Measurements from ENCODE around the gene PAK6. TPM values are rescaled to one million over a fixed set of nuclear protein-coding genes. Genes with fewer than 3 reads are reported as not detected.

PAK6 gene
- total and polyA plus RNA-seq, 2 experiments from 2014 or later, result 2.4 to 20.0 TPM

GRCh38 chr15:40272485-40273056, 33.7 kb downstream of the PAK6 start:
- DNase-seq (ENCODE audit: low spot score) (no peak), ATAC-seq (peak; percentile 9; the same call in 2 of the 3 replicates)
- Histone ChIP-seq H3K36me3 (ENCODE audit: insufficient read depth) (no peaks in the 10 kb centered on the region), H3K4me3 (no peak overlapping the region), H3K27ac (ENCODE audit: low read depth) (no peak overlapping the region), H3K4me1 (ENCODE audit: insufficient read depth) (no peaks in the 10 kb centered on the region), H3K9me2 (ENCODE audit: insufficient read depth) (no peaks in the 10 kb centered on the region), H2AFZ (no peak overlapping the region), H4K20me1 (replicated peaks; ENCODE audit: insufficient read depth) (no peaks in the 10 kb centered on the region), H3K4me2 (no peak overlapping the region), H3F3A (replicated peaks; ENCODE audit: low read depth) (no peaks in the 10 kb centered on the region), H3K79me2 (replicated peaks; ENCODE audit: insufficient read depth) (no peaks in the 10 kb centered on the region), H3K27me3 (ENCODE audit: insufficient read depth) (no peaks in the 10 kb centered on the region)
- Mint-ChIP-seq H3K27ac (no peak overlapping the region), H3K36me3 (ENCODE audit: low read depth) (no peaks in the 10 kb centered on the region; the same call in 2 of the 3 replicates), H3K9me3 (no peaks in the 10 kb centered on the region), H3K27me3 (ENCODE audit: insufficient read depth, low read depth, poor library complexity) (peaks cover 19% of the 10 kb centered on the region), H3K4me1 (peaks cover 23% of the 10 kb centered on the region), H3K4me3 (no peak overlapping the region)
- TF ChIP-seq CTCF (conservative IDR thresholded peaks at IDR 0.05; ENCODE audit: low read depth in 2 of 2) (peak in 1 of 2 experiments; percentile 18; a peak in 2 of 4 replicates), STAT1 (IDR thresholded peaks at IDR 0.05; ENCODE audit: unreplicated experiment) (no peak), POLR2AphosphoS5 (IDR thresholded peaks at IDR 0.05; ENCODE audit: low read depth) (no peak)

GRCh38 chr15:40273428-40273827, 34.6 kb downstream of the PAK6 start:
- ATAC-seq (no peak), DNase-seq (ENCODE audit: low spot score) (no peak)
- peaks cover 4% of the 10 kb centered on the region; the same call in 1 of the 2 replicates for H3K27me3 ChIP-seq (ENCODE audit: insufficient read depth)
- H3K9me2 ChIP-seq (ENCODE audit: insufficient read depth), result no peaks in the 10 kb centered on the region
- H3F3A ChIP-seq (replicated peaks; ENCODE audit: low read depth), result no peaks in the 10 kb centered on the region; the same call in 1 of the 2 replicates
- H2AFZ ChIP-seq, result no peak overlapping the region
- H3K4me1 ChIP-seq (ENCODE audit: insufficient read depth), result peaks cover 6% of the 10 kb centered on the region; the same call in 1 of the 2 replicates
- H4K20me1 ChIP-seq (replicated peaks; ENCODE audit: insufficient read depth), result no peaks in the 10 kb centered on the region
- Mint-ChIP-seq H3K9me3 (no peaks in the 10 kb centered on the region), H3K36me3 (ENCODE audit: low read depth) (no peaks in the 10 kb centered on the region; the same call in 2 of the 3 replicates), H3K27ac (no peak overlapping the region), H3K4me3 (no peak overlapping the region), H3K4me1 (peaks cover 27% of the 10 kb centered on the region), H3K27me3 (ENCODE audit: insufficient read depth, low read depth, poor library complexity) (peaks cover 28% of the 10 kb centered on the region)
- H3K4me3 ChIP-seq, result no peak overlapping the region
- H3K27ac ChIP-seq (ENCODE audit: low read depth), result no peak overlapping the region
- H3K79me2 ChIP-seq (replicated peaks; ENCODE audit: insufficient read depth), result no peaks in the 10 kb centered on the region
- no peaks in the 10 kb centered on the region for H3K36me3 ChIP-seq (ENCODE audit: insufficient read depth)
- no peak overlapping the region for H3K4me2 ChIP-seq
- TF ChIP-seq ZNF331 (CRISPR knock-in tag; IDR thresholded peaks at IDR 0.05; ENCODE audit: low read depth), result no peak
- TF ChIP-seq NANOG (IDR thresholded peaks at IDR 0.05; ENCODE audit: borderline replicate concordance), result no peak
- TF ChIP-seq EZH2 (IDR thresholded peaks at IDR 0.05; ENCODE audit: low read depth, unreplicated experiment), result no peak
- no peak for TF ChIP-seq ZNF114 (CRISPR knock-in tag; IDR thresholded peaks at IDR 0.05)
- TF ChIP-seq STAT1 (IDR thresholded peaks at IDR 0.05; ENCODE audit: unreplicated experiment), result no peak
- no peak; a peak in 1 of 4 replicates for TF ChIP-seq CTCF (conservative IDR thresholded peaks at IDR 0.05; ENCODE audit: low read depth in 2 of 2)
- TF ChIP-seq ZNF462 (CRISPR knock-in tag; IDR thresholded peaks at IDR 0.05), result no peak
- TF ChIP-seq, protein P1, sequence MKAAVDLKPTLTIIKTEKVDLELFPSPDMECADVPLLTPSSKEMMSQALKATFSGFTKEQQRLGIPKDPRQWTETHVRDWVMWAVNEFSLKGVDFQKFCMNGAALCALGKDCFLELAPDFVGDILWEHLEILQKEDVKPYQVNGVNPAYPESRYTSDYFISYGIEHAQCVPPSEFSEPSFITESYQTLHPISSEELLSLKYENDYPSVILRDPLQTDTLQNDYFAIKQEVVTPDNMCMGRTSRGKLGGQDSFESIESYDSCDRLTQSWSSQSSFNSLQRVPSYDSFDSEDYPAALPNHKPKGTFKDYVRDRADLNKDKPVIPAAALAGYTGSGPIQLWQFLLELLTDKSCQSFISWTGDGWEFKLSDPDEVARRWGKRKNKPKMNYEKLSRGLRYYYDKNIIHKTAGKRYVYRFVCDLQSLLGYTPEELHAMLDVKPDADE (IDR thresholded peaks at IDR 0.05), result no peak
- TF ChIP-seq CREB1 (CRISPR knock-in tag; IDR thresholded peaks at IDR 0.05; ENCODE audit: low read depth), result no peak

All from GM23338 (cell line).